Measurements from ENCODE around the gene COMMD10. TPM values are rescaled to one million over a fixed set of nuclear protein-coding genes. Genes with fewer than 3 reads are reported as not detected.

COMMD10 gene
- total and polyA plus RNA-seq, 2 of the 4 experiments (the other 2 are of a cell fraction): 12.8 to 20.4 TPM

DNA sequence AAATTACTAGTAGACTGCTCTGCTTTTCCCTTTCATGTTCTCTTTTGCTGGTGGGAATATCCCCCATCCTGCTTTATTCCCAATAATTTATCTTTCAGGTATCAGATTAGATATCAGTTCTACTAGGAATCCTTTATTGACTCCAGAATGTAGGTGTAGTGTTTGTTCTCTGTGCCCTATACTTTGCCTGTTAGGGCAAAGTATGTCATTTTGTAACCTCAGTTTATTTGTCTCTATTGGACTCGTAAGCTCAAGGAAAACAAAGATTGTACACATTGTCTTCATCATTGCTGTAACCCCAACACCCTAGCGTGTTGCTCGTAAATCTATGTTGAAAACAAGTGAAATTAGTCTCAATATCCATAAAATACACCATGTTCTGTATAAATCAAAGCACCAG lies 190.5 kb downstream of the COMMD10 start:
- H3K79me1 ChIP-seq (ENCODE audit: low read depth in 1 of 2, low read length in 2 of 2): no peaks in the 10 kb centered on the region
- no peak overlapping the region for H3K56ac ChIP-seq (ENCODE audit: extremely low read depth, insufficient read depth, low read length)
- no peak overlapping the region for H3K4me2 ChIP-seq (ENCODE audit: low read depth, low read length)
- ChIA-PET POLR2A (ENCODE audit: unreplicated experiment) (no interaction called here), CTCF (no interaction called here)
- no peak for ATAC-seq (ENCODE audit: low read depth)
- DNase-seq: no peak
- no peak overlapping the region for H2AK5ac ChIP-seq (ENCODE audit: low read depth, low read length)
- no peak overlapping the region for H4K8ac ChIP-seq (ENCODE audit: low read depth in 2 of 2, low read length in 2 of 2)
- H3K9ac ChIP-seq (ENCODE audit: low read depth, low read length): no peak overlapping the region
- no peaks in the 10 kb centered on the region for H3K36me3 ChIP-seq (ENCODE audit: control insufficient read depth, insufficient read depth, low read length)
- 0 out of 2 replicates have a peak, but pooled peaks cover 2% of the 10 kb centered on the region for H3K9me1 ChIP-seq (ENCODE audit: insufficient read depth, low read length)
- H4K5ac ChIP-seq (ENCODE audit: low read depth, low read length): no peak overlapping the region
- H3K27me3 ChIP-seq (ENCODE audit: control insufficient read depth, insufficient read depth, low read length): no peaks in the 10 kb centered on the region
- no CpG with 5 or more reads among the region's 3 CpGs for WGBS, 2 experiments (ENCODE audit: extremely low coverage in 2 of 2, insufficient read length in 1 of 2)
- no peaks in the 10 kb centered on the region for H4K20me1 ChIP-seq (ENCODE audit: insufficient read depth, low read length)
- no peak overlapping the region for H3K14ac ChIP-seq (replicated peaks; ENCODE audit: low read depth, low read length)
- no peak overlapping the region for H2BK20ac ChIP-seq (ENCODE audit: low read depth, low read length)
- no peak overlapping the region for H3K27ac ChIP-seq (ENCODE audit: insufficient read depth, low read length)
- no peak overlapping the region for H2BK120ac ChIP-seq (ENCODE audit: low read depth, low read length)
- H3K9me3 ChIP-seq (ENCODE audit: control insufficient read depth, insufficient read depth, low read length): peaks cover 2% of the 10 kb centered on the region; the same call in 1 of the 2 replicates
- no peak overlapping the region for H2AK9ac ChIP-seq (replicated peaks; ENCODE audit: low read depth, low read length, poor library complexity)
- no TSS peak for BruUV-seq (replicated peaks)
- no peak for TF ChIP-seq RFX5 (IDR thresholded peaks at IDR 0.05; ENCODE audit: low read depth, low read length)
- no peak for TF ChIP-seq CEBPB (IDR thresholded peaks at IDR 0.05; ENCODE audit: low read depth, low read length)
- no peak for TF ChIP-seq POLR2A (IDR thresholded peaks at IDR 0.05; ENCODE audit: low read depth, low read length)
- TF ChIP-seq USF2 (IDR thresholded peaks at IDR 0.05; ENCODE audit: low read depth, low read length): no peak
- TF ChIP-seq SMC3 (IDR thresholded peaks at IDR 0.05; ENCODE audit: low read depth, low read length): no peak
- TF ChIP-seq FOS (IDR thresholded peaks at IDR 0.05; ENCODE audit: low read depth, low read length): no peak
- no peak for TF ChIP-seq RCOR1 (IDR thresholded peaks at IDR 0.05; ENCODE audit: insufficient replicate concordance, low read length)
- no peak for TF ChIP-seq MXI1 (IDR thresholded peaks at IDR 0.05; ENCODE audit: borderline replicate concordance, low read depth, low read length)
- no peak for TF ChIP-seq BHLHE40 (IDR thresholded peaks at IDR 0.05; ENCODE audit: low read depth, low read length)
- no peak for TF ChIP-seq NFE2L2 (IDR thresholded peaks at IDR 0.05; ENCODE audit: low read depth, low read length)
- TF ChIP-seq ELK1 (IDR thresholded peaks at IDR 0.05; ENCODE audit: borderline replicate concordance, low read depth, low read length): no peak
- TF ChIP-seq MAFK (IDR thresholded peaks at IDR 0.05; ENCODE audit: low read depth, low read length): no peak
- H2AFZ ChIP-seq (replicated peaks; ENCODE audit: low read length, poor library complexity): no peak overlapping the region
- no peak overlapping the region for H3K4me3 ChIP-seq (ENCODE audit: insufficient read depth, low read depth, low read length)
- peaks cover 2% of the 10 kb centered on the region for H3K4me1 ChIP-seq (ENCODE audit: control insufficient read depth, insufficient read depth, low read length)
- in situ Hi-C loops (cut with MboI; ENCODE audit: low sequenced_read_pairs): no loop called here
- no peak overlapping the region for H4K91ac ChIP-seq (ENCODE audit: insufficient read depth, low read depth, low read length)
- no peak overlapping the region for H2BK15ac ChIP-seq (ENCODE audit: low read depth, low read length)
- H3K23ac ChIP-seq (ENCODE audit: low read depth, low read length): no peak overlapping the region
- dilution Hi-C loops (cut with HindIII; ENCODE audit: low sequenced_read_pairs, unreplicated experiment): no loop called here
- no peak overlapping the region for H2BK5ac ChIP-seq (ENCODE audit: low read depth, low read length, poor library complexity, severe bottlenecking)
- intact Hi-C loops (cut with micrococcal nuclease): no loop called here
- H3K4ac ChIP-seq (ENCODE audit: low read depth, low read length): no peak overlapping the region
- H3K18ac ChIP-seq (ENCODE audit: low read depth, low read length): no peak overlapping the region

Data from IMR-90 (cell line).